HG02798 (cell line): ENCODE results near the gene NDUFS3.
"Not testable (repeated sequence)": the region's sequence is repeated elsewhere in the genome, so short reads cannot be mapped to it uniquely, and the experiment has no call there.

Experiments used
- ATAC-seq: cut with Tn5 transposase; IDR thresholded peaks from one replicate; pipeline ENCODE4 v1.9.1; 2021; ENCODE audit warnings: mild to moderate bottlenecking; ENCODE audit not compliant: unreplicated experiment, poor library complexity

NDUFS3 gene

DNA sequence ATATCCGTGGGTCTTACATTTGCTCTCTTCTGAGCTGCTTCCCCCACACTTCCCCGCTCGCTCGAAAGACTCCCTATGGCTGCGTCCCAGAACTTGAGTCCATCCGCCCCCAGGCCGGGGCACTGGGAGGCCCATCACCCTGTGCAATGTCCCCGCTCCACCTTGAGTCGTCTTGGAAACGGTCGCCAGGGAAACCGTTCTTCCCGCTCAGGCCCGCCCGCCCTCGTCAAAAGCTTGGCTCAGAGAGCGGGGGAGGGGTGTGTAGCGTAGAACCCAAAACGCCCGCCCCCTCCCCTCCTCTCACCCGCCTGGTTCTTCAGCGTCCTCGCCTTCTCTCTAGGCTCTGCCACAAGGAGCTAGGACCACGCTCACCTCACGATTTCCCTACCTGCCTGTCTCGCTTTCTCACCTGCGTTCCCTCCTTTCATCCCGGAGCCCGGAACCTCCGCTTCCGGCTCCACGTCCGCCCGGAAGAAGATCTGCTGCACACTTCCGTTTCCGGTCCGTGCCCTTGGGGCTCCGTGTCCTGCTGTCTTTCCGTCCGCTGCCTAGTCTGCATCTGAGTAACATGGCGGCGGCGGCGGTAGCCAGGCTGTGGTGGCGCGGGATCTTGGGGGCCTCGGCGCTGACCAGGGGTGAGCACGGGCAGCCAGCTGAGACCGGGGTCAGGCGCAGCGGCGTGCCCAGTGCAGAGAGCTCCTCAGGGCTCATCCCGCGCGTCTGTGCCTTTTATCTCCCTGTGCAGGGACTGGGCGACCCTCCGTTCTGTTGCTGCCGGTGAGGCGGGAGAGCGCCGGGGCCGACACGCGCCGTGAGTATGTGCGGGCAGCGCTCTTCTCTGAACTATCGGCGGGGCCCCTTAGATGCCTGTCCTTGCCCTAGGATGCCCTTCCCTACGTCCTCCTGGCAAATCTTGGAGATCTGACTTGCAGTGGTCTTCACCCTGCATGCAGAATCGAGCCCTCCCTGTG is at the start of gene NDUFS3, which contains the start of gene KBTBD4:
Gene NDUFS3, plus strand, starts transcription at position 551 of the 971 bp plus-strand sequence. Its CDS starts 18 bp downstream, at position 569.
Gene KBTBD4, minus strand, starts transcription at position 447 of the 971 bp plus-strand sequence. Its CDS starts 19 bp downstream, at position 428.
- peak; percentile 93 for ATAC-seq

DNA sequence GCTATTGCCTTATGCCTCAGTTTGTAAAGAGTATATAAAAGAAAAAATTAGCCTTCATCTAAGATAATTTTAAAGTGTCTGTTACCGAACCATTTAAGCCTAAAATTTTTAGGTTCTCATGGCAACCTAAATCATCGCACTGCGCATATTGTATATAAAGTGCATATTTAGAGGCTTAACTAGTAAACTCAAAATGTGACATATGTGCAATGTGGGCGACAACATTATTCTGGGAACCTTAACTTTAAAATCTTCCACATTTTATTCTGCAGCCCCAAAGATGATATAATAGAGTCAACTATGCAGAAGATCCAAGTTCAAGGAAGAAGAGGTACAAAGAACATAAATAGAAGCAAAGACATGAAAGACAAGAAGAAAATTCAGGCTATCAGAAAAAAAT is 48.9 kb upstream of the NDUFS3 start:
- no peak for ATAC-seq

DNA sequence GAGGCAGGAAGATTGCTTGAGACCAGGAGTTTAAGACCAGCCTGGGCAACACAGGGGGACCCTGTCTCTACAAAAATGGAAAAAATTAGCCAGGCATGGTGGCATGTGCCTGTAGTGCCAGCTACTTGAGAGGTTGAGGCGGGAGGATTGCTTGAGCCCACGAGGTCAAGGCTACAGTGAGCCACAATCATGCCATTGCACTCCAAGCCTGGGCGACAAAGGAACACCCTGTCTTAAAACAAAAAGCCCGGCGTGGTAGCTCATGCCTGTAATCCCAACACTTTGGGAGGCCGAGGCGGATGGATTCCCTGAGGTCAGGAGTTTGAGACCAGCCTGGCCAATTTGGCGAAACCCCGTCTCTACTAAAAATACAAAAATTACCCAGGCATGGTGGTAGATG is 48.2 kb upstream of the NDUFS3 start:
- not testable (repeated sequence) for ATAC-seq

DNA sequence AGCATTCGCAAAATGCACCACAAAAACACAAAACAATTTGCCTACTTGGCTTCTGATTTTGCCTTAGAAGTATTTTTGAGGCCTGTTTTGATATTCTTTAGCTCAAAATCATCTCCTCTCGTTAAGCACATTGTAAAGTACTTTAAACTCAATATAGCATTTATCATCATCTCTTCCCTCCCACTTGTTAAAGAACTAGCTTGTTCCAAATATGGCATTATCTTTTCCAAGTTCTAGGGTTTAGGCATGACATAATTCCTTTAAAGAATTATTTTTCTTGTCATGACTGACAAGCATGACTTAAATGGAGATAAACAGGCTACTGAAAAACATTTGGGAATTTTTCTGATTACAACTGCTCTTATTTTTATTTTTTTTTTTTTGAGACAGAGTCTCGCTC is 47.2 kb upstream of the NDUFS3 start:
- no peak for ATAC-seq

DNA sequence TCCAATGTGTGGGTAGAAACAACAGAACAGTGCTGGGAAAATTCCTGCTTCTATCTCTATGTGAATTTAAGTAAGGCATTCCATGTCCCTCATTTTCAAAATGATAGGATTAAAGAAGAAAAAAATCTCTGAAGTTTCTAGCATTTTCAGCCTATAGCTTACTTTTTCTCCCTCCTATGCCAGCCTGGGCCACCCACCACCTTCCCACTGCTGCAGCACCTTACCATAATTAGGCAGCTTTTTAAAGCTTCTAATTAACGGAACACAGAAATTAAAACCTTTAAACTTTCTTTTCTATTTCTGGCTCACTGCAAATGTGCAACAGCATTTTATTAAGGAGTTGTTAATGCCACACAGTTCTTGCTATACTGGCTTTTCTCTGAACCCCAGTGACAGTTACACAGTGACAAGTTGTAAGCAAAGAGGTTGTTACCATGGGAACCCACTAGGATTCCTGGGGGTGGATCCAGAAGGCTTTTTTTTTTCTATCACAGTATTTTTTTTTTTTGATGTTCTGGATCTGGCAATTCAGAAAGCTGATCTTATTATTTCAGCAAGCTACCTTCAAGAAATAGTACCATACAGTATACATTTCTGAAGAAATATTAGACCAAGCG is 46.2 kb upstream of the NDUFS3 start:
- ATAC-seq, result no peak

DNA sequence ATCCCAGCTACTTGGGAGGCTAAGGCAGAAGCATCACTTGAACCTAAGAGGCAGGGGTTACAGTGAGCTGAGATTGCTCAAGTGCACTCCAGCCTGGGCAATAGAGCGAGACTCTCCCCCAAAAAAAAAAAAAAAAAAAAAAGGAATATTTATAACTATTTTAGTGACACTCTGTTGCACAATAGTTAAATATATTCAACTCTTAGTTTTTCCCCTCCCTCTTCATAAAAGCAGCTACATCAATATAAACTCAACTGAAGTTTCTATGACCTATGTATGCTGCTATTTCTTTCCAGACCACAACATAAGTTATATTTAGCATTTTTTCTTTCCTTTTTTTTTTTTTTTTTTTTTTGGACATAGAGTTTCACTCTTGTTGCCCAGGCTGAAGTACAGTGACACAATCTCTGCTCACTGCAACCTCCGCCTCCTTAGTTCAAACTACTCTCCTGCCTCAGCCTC is 45.2 kb upstream of the NDUFS3 start:
- no peak for ATAC-seq

DNA sequence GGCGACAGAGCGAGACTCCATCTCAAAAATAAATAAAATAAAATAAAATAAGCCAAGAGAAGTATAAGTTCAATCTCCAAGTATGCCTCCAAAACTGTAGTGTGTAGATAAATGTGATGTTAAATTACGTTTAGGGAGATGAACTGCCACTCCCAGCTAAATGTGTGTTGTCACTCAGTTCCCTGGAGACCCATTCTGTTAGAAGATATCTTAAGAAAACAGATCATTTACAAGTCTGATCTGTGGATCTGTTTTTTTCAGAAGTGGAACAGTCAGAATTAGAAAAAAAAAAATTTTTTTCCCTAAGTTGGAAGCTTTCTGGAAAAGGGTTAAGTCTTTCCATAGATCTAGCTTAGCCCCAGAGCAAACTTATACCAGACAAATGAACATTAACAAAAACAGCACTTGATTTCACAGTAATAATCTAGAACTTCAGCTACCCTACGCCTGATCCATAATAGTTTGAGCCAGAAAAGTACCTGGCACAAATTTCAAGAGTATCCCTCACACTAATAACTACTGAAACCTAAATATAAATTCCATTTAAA is 44.1 kb upstream of the NDUFS3 start:
- ATAC-seq, result no peak

DNA sequence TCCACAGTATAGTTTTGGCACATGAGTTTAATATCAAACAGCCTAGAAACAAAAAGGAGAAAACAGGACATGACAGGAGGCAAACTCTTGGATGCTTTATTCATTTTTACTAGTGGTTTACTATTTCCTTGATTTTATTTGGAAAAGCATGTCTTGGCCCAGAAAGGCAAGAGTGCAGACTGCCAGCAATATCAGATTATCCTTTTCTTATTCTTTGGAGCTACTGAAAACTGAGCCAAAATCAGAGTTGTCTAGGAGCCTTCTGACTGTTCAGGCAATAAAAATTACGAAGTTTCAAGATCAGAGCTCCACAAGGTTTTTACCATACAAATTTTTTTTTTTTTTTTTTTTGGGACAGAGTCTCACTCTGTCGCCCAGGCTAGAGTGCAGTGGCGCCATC is 42.0 kb upstream of the NDUFS3 start:
- no peak for ATAC-seq

DNA sequence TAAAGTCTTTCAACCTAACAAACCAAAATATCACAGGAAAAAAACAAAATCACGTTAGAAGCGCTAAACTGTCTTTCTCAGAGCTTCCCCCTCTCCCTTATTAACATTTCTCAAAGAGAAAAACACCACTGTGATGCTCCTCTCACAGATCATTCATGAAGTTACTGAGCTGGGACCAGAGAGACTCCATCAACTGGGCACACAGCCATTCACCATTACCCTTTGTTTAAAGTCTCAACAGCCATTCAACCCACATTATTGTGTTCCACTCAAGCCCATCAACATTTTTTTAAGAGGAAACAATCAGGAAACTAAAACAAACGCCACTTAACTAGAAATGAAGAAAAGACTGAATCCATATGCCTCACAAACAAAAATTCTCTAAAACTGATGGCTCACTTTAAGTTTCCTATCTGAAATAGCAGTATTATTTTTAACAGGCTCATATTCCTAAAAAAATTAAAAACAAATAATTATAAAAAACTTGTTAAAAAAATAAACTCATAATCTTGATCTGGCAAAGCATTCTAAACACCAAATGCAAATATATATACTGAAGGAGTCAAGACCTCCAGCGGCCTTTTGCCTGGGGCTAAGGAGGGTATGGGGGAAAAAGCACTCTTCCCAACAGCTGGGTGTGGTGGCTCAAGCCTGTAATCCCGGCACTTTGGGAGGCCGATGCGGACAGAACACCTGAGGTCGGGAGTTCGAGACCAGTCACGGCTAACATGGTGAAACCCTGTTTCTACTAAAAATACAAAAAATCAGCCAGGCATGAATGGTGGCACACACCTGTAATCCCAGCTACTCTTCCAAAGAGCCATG is 39.9 kb upstream of the NDUFS3 start:
- ATAC-seq, result no peak

DNA sequence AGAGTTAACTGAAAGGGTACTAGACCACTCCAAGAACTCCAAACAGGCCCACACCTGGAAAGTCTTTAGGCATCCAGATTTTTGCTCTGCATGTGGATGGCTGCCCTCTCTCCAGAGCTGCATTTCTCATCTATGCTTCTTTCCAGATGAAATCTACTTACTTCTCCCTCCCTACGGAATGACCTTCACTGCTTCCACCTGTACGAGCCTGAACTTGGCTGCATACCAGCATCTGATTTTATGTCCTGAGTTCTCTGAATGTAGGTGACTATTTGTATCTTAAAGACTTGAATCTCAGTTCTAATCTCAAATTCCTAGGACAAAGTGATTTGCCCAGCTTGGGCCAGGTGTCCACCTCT is 39.2 kb upstream of the NDUFS3 start:
- no peak for ATAC-seq

DNA sequence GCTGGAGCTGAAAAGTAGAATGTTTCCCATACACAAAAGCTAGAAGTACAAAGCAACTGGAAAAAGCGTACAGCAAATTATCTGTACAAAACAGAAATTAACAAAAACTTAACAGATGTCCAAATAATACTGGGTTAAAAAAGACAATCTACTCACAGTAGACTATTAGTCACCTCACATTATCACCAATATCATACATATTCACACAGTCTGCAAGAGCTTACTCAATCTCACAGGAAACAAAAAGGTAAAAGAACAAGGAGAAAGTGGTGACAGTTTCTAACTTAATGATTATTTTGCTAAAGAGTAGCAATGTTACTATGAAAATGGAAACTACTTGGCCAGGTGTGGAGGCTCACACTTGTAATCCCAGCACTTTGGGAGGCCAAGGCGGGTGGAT is 37.8 kb upstream of the NDUFS3 start:
- no peak for ATAC-seq

DNA sequence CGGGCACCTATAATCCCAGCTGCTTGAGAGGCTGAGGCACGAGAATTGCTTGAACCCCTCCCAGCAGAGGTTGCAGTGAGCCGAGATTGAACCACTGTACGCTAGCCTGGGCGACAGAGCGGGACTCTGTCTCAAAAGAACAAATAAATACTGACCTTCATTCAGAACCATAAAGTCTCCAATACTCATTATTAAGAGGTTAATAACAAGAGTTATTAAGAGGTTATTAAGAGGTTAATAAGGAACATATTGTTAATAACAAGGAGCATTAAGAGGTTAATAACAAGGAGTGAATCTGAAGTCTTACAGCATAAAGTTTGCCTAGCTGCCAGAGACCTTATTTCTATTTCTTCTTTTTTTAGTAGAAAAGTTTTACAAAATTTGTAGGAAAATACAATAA is 33.6 kb upstream of the NDUFS3 start:
- ATAC-seq, result no peak

DNA sequence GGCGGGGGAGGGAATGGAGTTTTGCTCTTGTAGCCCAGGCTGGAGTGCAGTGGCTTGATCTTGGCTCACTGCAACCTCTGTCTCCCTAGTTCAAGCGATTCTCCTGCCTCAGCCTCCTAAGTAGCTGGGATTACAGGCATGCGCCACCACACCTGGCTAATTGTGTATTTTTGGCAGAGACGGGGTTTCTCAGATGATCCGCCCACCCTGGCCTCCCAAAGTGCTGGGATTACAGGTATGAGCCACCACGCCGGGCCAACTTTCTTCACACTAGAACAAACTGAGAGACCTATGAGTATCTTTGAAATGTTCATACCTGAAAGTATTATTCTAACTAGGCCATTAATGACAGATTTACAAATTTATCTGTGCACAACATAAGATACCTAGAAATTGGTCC is 32.6 kb upstream of the NDUFS3 start:
- not testable (repeated sequence) for ATAC-seq

DNA sequence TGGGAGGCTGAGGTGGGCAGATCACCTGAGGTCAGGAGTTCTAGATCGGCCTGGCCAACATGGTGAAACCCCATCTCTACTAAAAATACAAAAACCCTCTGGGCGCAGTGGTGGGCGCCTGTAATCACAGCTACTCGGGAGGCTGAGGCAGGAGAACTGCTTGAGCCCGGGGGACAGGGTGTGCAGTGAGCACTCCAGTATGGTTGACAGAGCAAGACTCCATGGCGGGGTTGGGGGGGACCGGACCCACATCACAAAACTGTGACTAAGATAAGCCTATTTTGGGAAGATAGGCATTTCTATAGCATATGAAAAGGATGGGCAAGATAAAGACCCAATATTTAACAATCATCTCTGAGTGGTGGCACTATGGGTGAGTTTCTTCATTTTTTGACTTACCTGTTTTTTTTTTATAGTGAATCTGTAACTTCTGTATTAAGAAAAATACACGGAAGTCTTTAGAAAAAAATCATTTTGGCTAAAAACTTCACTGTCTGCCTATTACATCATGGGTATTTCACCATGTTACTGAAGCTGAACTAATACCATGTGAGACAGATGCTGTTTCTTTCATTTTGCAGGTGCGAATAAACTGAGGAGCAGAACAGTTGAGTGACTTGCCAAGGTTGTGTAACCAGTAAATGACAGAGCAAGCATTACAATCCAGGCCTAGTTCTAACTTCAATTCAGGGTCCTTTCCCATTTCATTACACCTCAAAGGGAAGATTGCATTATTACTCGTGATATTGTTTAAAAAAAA is 28.4 kb upstream of the NDUFS3 start:
- no peak for ATAC-seq

DNA sequence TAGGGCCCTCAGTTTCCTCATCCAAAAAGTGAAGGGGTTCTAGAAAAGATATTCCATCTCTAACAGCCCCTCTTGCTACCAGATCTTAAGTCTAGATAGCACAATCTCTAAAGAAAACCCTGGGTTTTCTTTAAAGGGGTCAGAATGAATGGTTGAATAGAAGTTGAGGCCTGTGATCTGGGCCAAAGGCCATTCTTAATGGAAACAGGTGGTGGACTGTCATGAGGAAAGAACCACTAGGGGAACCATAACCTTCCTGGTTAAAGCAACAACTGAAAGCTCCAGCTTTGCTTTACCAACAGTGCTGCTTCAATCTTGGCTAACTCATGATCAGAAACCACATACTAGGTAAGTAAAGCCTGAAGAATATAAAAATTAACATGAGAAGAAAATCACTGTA is 27.8 kb upstream of the NDUFS3 start:
- no peak for ATAC-seq

DNA sequence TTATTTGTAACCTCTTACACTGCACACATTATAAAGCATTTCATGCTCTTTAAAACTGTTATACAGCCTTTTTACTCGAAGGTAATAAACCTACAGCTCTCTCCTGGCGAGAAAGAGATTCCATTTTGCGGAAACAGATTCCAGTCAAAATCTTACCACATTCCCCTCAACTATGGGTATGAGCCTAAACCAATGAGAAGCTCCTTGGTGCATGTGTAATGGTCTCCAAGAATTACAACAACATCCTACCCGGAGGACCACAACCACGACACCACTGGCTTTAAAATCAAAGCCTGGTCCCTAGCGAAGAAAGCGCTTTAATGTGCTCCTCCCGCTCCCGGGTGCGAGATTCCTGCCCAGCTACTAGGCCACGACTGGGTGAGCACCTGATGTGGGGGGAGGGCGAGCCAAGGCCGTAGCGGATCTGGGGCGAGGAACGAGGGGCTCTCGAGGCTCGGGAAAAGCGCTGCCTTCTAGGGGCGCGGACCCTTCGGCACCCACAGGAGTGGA is 26.8 kb upstream of the NDUFS3 start:
- ATAC-seq, result no peak

DNA sequence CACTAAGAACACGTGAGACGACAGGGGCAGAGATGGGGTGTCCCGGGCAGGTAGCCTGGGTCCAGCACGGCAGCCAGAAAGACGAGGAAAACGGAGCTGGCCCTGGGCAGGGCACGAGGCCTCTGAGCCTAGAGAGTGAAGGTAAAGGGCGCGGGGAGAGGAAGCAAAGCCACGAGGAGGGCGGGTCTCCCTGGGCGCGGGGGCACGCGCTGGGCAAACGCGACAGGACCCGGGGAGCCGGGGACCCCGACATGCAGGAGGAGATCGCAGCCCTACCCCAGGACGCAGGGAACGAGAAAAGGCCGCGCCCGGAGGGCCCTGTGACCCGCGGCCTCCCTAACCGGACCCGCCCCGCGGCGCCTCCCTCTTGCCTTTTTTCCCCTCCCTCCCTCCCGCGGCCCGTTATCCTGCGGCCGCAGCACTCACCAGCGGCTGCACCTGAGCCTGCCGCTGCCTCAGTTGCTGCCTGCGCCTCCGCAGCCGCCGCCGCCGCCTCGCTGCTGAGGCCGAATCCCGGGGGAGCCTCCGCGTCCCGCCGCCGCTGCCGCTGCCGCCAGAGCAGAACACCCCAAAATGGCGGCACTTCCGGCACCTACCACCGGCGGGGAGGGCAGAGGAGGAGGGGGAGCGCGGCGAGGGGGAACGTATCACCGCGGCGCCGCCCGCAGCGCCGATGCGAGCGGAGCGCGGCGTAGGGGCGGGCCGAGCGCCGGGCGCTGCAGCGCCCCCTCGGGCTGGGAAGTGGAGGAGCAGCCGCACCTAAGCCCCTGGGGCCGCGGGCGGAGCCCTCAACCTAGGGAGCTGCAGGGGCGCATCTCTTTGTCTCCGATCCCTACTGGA is 26.1 kb upstream of the NDUFS3 start, which contains the start of gene CELF1:
Gene CELF1, minus strand, starts transcription at position 567 of the 840 bp plus-strand sequence. CDS start 53,609 bp downstream, outside the sequence.
- ATAC-seq, result peak; percentile 95

DNA sequence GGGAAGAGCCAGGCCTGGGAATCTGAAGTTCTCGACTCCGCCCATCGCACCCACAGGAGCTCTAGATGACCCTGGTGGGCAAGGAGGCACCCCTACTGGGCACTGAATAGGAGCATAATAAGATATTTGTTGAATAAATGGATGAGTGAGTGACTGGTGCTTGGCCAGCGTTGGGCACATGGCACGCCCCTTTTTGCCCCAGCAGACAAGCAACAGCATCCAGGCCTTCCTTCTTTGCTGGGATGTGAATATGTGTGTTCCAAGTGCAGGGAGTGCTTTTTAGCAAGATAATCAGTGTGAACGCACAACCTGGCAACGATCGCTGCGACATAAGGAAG is 25.5 kb upstream of the NDUFS3 start:
- ATAC-seq, result peak; percentile 28
